Activated naive CD8-positive, alpha-beta T cell treated with anti-CD3 and anti-CD28 coated beads, Interleukin-2, amount 10 ng/mL, durations not matched to agents 7 days and 5 days (primary cell): Measurements from ENCODE around the gene OTOP3. TPM values are rescaled to one million over a fixed set of nuclear protein-coding genes. Genes with fewer than 3 reads are reported as not detected.

Experiments
- ATAC-seq: fragments of 150-1000 bp; cut with Tn5 transposase; one replicate; pipeline ENCODE4 v1.10.0; 2021; ENCODE audit warnings: low read depth, moderate library complexity
- POLR2A ChIA-PET: fragments of 350-600 bp; sonication (Branson Sonifier 250); formaldehyde crosslinking; loops from one replicate; lab custom pipeline; 2021; ENCODE audit warnings: antibody characterized with exemption; lab: Charles Lee
- DNase-seq: peaks from one replicate; pipeline ENCODE4 v3.0.0; 2021
- H3K27ac Mint-ChIP-seq: one replicate; pipeline ENCODE4 v1.8.0; 2022; ENCODE audit warnings: mild to moderate bottlenecking, mixed read lengths
- H3K27me3 Mint-ChIP-seq: one replicate; pipeline ENCODE4 v1.8.0; 2022; ENCODE audit warnings: mild to moderate bottlenecking, moderate library complexity, mixed read lengths
- H3K36me3 Mint-ChIP-seq: one replicate; pipeline ENCODE4 v1.8.0; 2021; ENCODE audit warnings: mild to moderate bottlenecking, mixed read lengths
- H3K4me1 Mint-ChIP-seq: one replicate; pipeline ENCODE4 v1.8.0; 2021; ENCODE audit warnings: mixed read lengths
- H3K4me3 Mint-ChIP-seq: one replicate; pipeline ENCODE4 v1.8.0; 2022; ENCODE audit warnings: mild to moderate bottlenecking, moderate library complexity, mixed read lengths
- H3K9me3 Mint-ChIP-seq: one replicate; pipeline ENCODE4 v1.8.0; 2021; ENCODE audit warnings: mixed read lengths
- total RNA-seq, 2 experiments: library from RNA; stranded (reverse); gene quantifications; one replicate each; pipeline ENCODE4 v1.2.3, GENCODE V29; 2021

OTOP3 gene
- total RNA-seq, 2 experiments from 2014 or later, result not detected

DNA sequence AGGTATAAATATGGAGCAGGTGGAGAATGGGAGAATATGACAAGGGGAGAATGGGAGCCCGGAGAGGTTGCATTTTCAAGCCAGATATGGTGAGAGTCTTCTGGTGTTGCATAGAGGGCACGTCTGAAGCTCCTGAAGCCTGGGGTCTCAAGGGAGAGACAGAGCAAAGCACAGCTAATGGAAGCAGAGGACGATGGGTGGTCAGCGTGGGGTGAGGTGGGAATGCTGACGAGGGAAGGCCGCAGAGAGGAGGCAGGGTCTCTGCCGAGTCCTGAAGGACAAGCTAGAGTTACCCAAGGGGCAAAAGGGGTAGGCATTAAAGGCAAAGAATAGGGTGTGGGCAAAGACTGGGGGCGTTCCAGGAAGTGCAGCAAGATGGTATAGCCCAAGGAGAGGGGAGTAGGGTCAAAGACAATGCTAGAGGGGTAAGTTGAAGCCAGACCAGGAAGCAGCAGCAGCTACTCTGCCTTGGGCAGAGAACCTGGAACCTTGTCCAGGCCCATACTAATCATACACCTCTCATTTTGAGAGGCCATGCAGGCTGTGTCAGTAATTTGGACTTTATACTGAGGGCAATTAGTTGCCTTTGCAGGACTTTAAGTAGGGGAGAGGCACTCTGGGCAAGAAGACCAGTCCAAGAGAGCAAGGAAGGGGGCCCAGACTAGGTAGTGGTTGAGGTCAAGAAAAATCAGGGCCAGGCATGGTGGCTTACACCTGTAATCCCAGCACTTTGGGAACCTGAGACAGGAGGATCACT is 2.7 kb downstream of the OTOP3 start:
- DNase-seq, result no peak
- ATAC-seq, result no peak
- Mint-ChIP-seq H3K4me1 (peaks cover 2% of the 10 kb centered on the region), H3K9me3 (no peaks in the 10 kb centered on the region), H3K4me3 (no peak overlapping the region), H3K27me3 (peaks cover 47% of the 10 kb centered on the region), H3K36me3 (no peaks in the 10 kb centered on the region), H3K27ac (no peak overlapping the region)
- POLR2A ChIA-PET, result interaction anchor here (1.0 kb wide), 1 partner anchor 10 kb away, joined by 3 read pairs; no protein-coding TSS in a partner anchor

GRCh38 chr17:74939534-74939933 is 3.8 kb downstream of the OTOP3 start:
- no peak for DNase-seq
- H3K9me3 Mint-ChIP-seq, result no peaks in the 10 kb centered on the region
- ATAC-seq, result no peak
- peaks cover 2% of the 10 kb centered on the region for H3K4me1 Mint-ChIP-seq
- H3K27ac Mint-ChIP-seq, result no peak overlapping the region
- no peaks in the 10 kb centered on the region for H3K36me3 Mint-ChIP-seq
- H3K4me3 Mint-ChIP-seq, result no peak overlapping the region
- peaks cover 44% of the 10 kb centered on the region for H3K27me3 Mint-ChIP-seq
- POLR2A ChIA-PET, result interaction anchor here (1.0 kb wide), 1 partner anchor 9 kb away, joined by 3 read pairs; no protein-coding TSS in a partner anchor

- Mint-ChIP-seq H3K27me3 (peaks cover 33% of the 10 kb centered on the region), H3K27ac (no peak overlapping the region), H3K9me3 (no peaks in the 10 kb centered on the region), H3K4me3 (no peak overlapping the region), H3K4me1 (peaks cover 2% of the 10 kb centered on the region), H3K36me3 (no peaks in the 10 kb centered on the region)
- POLR2A ChIA-PET, result no interaction called here
- DNase-seq (no peak), ATAC-seq (no peak)
These were observed 5.5 kb downstream of the OTOP3 start for GRCh38 chr17:74941128-74941725.

GRCh38 chr17:74943808-74944522 is 8.3 kb downstream of the OTOP3 start:
- H3K27ac Mint-ChIP-seq, result no peak overlapping the region
- H3K9me3 Mint-ChIP-seq, result no peaks in the 10 kb centered on the region
- POLR2A ChIA-PET, result no interaction called here
- DNase-seq (no peak), ATAC-seq (no peak)
- H3K27me3 Mint-ChIP-seq, result peaks cover 8% of the 10 kb centered on the region
- peaks cover 2% of the 10 kb centered on the region for H3K4me1 Mint-ChIP-seq
- H3K36me3 Mint-ChIP-seq, result no peaks in the 10 kb centered on the region
- H3K4me3 Mint-ChIP-seq, result no peak overlapping the region

DNA sequence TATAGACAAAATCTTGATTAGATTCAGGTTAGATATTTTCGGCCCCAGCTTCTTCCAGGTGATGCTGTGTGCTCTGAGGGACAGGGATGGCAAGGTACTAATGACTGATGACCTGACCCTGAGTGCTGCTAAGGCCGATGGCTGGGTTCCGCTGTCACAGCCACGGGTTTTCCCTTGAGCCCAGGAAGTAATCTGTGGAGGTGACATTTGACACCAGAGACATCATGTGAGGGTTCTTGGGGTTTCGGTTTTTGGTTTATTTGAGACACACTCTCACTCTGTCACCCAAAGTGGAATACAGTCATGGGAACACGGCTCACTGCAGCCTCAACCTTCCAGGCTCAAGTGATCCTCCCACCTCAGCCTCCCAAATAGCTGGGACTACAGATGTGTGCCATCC is 9.8 kb downstream of the OTOP3 start:
- H3K27me3 Mint-ChIP-seq, result peaks cover 4% of the 10 kb centered on the region
- H3K4me1 Mint-ChIP-seq, result no peaks in the 10 kb centered on the region
- POLR2A ChIA-PET, result interaction anchor here (0.6 kb wide), 1 partner anchor 788 kb away, joined by 4 read pairs; no protein-coding TSS in a partner anchor
- H3K4me3 Mint-ChIP-seq, result no peak overlapping the region
- no peak overlapping the region for H3K27ac Mint-ChIP-seq
- ATAC-seq (no peak), DNase-seq (no peak)
- H3K9me3 Mint-ChIP-seq, result no peaks in the 10 kb centered on the region
- H3K36me3 Mint-ChIP-seq, result no peaks in the 10 kb centered on the region

- no peak overlapping the region for H3K27ac Mint-ChIP-seq
- no peak for DNase-seq
- H3K4me1 Mint-ChIP-seq, result no peaks in the 10 kb centered on the region
- no peaks in the 10 kb centered on the region for H3K36me3 Mint-ChIP-seq
- POLR2A ChIA-PET, result no interaction called here
- ATAC-seq, result no peak
- H3K9me3 Mint-ChIP-seq, result no peaks in the 10 kb centered on the region
- peaks cover 4% of the 10 kb centered on the region for H3K27me3 Mint-ChIP-seq
- H3K4me3 Mint-ChIP-seq, result no peak overlapping the region
These were observed 10.9 kb downstream of the OTOP3 start for GRCh38 chr17:74946641-74947040.

DNA sequence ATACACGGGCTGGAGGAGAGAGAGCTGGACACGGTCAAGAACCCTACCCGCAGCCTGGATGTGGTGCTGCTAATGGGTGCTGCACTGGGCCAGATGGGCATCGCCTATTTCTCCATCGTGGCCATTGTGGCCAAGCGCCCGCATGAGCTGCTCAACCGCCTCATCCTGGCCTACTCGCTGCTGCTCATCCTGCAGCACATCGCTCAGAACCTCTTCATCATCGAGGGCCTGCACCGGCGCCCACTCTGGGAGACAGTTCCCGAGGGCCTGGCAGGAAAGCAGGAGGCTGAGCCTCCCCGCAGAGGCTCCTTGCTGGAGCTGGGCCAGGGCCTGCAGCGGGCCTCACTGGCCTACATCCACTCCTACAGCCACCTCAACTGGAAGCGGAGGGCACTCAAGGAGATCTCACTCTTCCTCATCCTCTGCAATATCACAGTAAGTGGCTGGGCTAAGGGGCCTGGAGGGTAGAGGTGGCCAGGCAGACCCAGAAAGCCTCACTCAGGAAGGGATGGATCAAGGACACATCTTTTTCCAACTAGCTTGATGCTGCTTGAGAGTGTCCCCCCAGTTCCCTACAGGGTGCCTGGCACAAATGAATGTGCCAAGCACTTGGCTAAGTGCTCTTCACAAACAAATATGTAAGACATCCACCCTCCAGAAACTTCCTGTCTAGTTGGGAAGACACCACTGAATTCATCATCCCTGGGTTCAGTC is 11.5 kb downstream of the OTOP3 start:
- Mint-ChIP-seq H3K36me3 (no peaks in the 10 kb centered on the region), H3K4me3 (no peak overlapping the region), H3K9me3 (no peaks in the 10 kb centered on the region), H3K27ac (no peak overlapping the region), H3K27me3 (peaks cover 4% of the 10 kb centered on the region), H3K4me1 (no peaks in the 10 kb centered on the region)
- POLR2A ChIA-PET, result no interaction called here
- DNase-seq (no peak), ATAC-seq (no peak)

GRCh38 chr17:74949455-74950115 is 13.9 kb downstream of the OTOP3 start:
- H3K36me3 Mint-ChIP-seq, result no peaks in the 10 kb centered on the region
- H3K9me3 Mint-ChIP-seq, result no peaks in the 10 kb centered on the region
- POLR2A ChIA-PET, result no interaction called here
- H3K27me3 Mint-ChIP-seq, result no peaks in the 10 kb centered on the region
- H3K4me3 Mint-ChIP-seq, result no peak overlapping the region
- H3K27ac Mint-ChIP-seq, result no peak overlapping the region
- DNase-seq (no peak), ATAC-seq (no peak)
- H3K4me1 Mint-ChIP-seq, result no peaks in the 10 kb centered on the region

DNA sequence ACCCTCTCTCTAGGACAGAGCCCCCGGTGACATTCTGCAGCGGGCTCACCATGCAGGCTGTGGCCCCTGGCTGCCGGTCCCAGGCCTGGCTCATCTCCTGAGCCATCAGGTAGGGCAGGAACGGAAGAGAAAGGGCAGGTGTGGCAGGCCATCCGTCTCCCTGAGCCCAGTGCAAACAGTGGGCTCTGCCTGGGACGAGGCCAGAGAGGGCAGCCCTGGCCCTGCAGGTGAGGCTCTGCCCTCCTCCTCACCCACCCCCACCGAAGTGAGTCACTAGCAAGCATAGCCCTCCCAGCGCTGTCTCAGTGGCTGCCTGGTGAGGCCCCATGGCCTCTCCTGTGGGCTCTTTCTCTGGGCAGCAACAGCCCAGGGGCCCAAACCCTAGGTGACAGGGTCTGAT is 14.5 kb downstream of the OTOP3 start:
- Mint-ChIP-seq H3K27me3 (no peaks in the 10 kb centered on the region), H3K4me1 (no peaks in the 10 kb centered on the region), H3K36me3 (no peaks in the 10 kb centered on the region), H3K4me3 (no peak overlapping the region), H3K9me3 (no peaks in the 10 kb centered on the region), H3K27ac (no peak overlapping the region)
- DNase-seq (no peak), ATAC-seq (no peak)
- POLR2A ChIA-PET, result no interaction called here

- H3K27me3 Mint-ChIP-seq, result no peaks in the 10 kb centered on the region
- no peaks in the 10 kb centered on the region for H3K36me3 Mint-ChIP-seq
- no peak overlapping the region for H3K4me3 Mint-ChIP-seq
- POLR2A ChIA-PET, result no interaction called here
- H3K4me1 Mint-ChIP-seq, result no peaks in the 10 kb centered on the region
- ATAC-seq (no peak), DNase-seq (no peak)
- no peak overlapping the region for H3K27ac Mint-ChIP-seq
- H3K9me3 Mint-ChIP-seq, result no peaks in the 10 kb centered on the region
These were observed 15.4 kb downstream of the OTOP3 start for GRCh38 chr17:74951065-74951464.

DNA sequence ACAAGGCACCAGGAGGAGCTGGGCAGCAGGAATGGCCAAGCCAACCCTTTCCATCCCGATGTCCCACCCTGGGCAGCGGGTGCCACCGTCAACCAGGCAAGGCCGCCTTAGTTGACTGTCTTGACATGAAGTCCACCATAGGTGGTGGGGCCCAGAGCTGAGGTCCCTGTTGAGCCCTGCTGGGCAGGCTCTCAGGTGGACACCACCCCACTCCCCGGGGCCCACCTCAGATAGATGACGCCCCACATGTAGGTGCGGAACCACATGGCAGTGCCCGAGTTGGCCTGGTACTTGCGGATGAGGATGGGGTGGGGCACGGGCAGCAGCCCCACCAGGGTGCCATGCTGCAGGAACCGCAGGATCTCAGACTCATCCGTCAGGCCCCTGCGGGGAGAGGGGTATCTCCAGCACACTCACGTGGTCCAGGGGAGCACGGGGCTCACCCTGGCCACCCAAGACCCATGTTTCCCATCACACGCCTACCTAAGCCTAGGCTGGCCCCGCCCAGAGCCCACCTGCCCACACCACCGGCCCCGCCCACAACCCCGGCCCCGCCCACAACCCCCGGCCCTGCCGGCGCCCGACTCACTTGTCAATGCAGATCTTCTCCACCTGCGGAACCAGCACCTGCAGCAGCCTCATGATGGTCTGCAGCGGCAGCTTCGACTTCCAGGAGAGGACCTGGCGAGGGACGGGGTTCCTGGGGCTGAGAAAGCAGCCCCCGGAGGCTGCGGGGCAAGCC is 16.2 kb downstream of the OTOP3 start:
- no peaks in the 10 kb centered on the region for H3K4me1 Mint-ChIP-seq
- H3K36me3 Mint-ChIP-seq, result no peaks in the 10 kb centered on the region
- ATAC-seq (no peak), DNase-seq (no peak)
- H3K4me3 Mint-ChIP-seq, result no peak overlapping the region
- H3K9me3 Mint-ChIP-seq, result no peaks in the 10 kb centered on the region
- POLR2A ChIA-PET, result no interaction called here
- no peaks in the 10 kb centered on the region for H3K27me3 Mint-ChIP-seq
- H3K27ac Mint-ChIP-seq, result no peak overlapping the region

DNA sequence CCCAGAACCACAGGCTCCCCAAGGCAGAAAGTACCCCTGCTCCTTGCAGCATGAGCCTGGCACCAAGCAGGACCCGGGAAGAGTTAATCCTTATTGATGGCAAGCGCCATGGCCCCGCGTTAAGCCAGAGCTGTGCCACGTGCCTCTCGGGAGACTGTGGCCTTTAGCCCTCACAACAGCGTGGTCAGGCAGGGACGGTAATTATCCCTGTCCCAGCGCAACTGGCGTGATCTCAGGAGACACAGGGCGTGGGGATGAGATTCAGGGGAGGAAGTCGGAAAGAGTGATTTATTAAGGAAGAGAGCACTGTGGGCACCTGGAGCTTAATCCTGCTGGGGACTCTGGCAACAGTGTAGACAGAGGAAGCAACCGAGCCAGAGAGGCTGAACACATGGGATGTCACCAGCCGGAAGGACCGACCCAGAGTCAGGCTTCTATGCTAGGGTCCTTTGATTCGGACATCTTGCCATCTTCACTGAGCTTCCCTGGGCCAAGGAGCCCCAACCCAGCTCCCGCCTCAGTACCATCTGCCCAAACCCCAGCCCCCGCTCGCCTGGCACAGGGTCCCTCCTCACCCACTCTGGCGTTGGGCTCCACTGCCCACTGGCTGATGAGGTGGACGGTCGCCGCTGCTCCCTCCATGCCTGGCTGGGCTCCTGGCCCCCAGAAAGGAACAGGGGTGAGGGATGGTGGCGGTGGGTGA is 16.9 kb downstream of the OTOP3 start:
- no peak overlapping the region for H3K4me3 Mint-ChIP-seq
- no peaks in the 10 kb centered on the region for H3K4me1 Mint-ChIP-seq

More for the DNA sequence above, 16.9 kb downstream of the OTOP3 start:
- POLR2A ChIA-PET, result no interaction called here
- Mint-ChIP-seq H3K27me3 (no peaks in the 10 kb centered on the region), H3K36me3 (no peaks in the 10 kb centered on the region), H3K27ac (no peak overlapping the region), H3K9me3 (no peaks in the 10 kb centered on the region)
- no peak for DNase-seq
- ATAC-seq, result no peak
